Smooth muscle cell (in vitro differentiated cells): ENCODE results near the gene DGKD. TPM values are rescaled to one million over a fixed set of nuclear protein-coding genes. Genes with fewer than 3 reads are reported as not detected.

Source experiments
- DNase-seq: peaks from one replicate; lab custom pipeline; 2025; ENCODE audit not compliant: unreplicated experiment; lab: John Stamatoyannopoulos, UW
- H2AFZ ChIP-seq: fragments of 200-600 bp; sonication (generic); 2 replicates; pipeline ENCODE4 v1.6.0; 2016; ENCODE audit warnings: antibody characterized with exemption, low read depth, mild to moderate bottlenecking
- H3F3A ChIP-seq: fragments of 200-600 bp; sonication (generic); 2 replicates; pipeline ENCODE4 v1.6.0; 2017; ENCODE audit warnings: antibody characterized with exemption, low read depth
- H3K27ac ChIP-seq: fragments of 200-600 bp; sonication (generic); 2 replicates; pipeline ENCODE4 v1.5.1; 2016; ENCODE audit warnings: low read depth, mild to moderate bottlenecking
- H3K27me3 ChIP-seq: fragments of 200-600 bp; sonication (generic); 2 replicates; pipeline ENCODE4 v1.6.1; 2016; ENCODE audit warnings: low read depth, mild to moderate bottlenecking
- H3K36me3 ChIP-seq: fragments of 200-600 bp; sonication (generic); 2 replicates; pipeline ENCODE4 v1.5.1; 2016; ENCODE audit warnings: low read depth
- H3K4me1 ChIP-seq: fragments of 200-600 bp; sonication (generic); 2 replicates; pipeline ENCODE4 v1.5.1; 2016; ENCODE audit warnings: low read depth
- H3K4me2 ChIP-seq: fragments of 200-600 bp; sonication (generic); 2 replicates; pipeline ENCODE4 v1.6.0; 2016; ENCODE audit warnings: mild to moderate bottlenecking
- H3K4me3 ChIP-seq: fragments of 200-600 bp; sonication (generic); 2 replicates; pipeline ENCODE4 v1.5.1; 2016; ENCODE audit warnings: mild to moderate bottlenecking
- H3K79me2 ChIP-seq: fragments of 200-600 bp; sonication (generic); 2 replicates; pipeline ENCODE4 v1.6.0; 2016; ENCODE audit warnings: low read depth, mild to moderate bottlenecking
- H3K9ac ChIP-seq: fragments of 200-600 bp; sonication (generic); 2 replicates; pipeline ENCODE4 v1.6.0; 2016; ENCODE audit warnings: low read depth
- H3K9me3 ChIP-seq: fragments of 200-600 bp; sonication (generic); replicated peaks from 2 replicates; pipeline ENCODE4 v1.5.1; 2016; ENCODE audit warnings: low read depth
- H4K20me1 ChIP-seq: fragments of 200-600 bp; sonication (generic); 2 replicates; pipeline ENCODE4 v1.6.0; 2016; ENCODE audit warnings: low read depth
- WGBS: methylation state at CpG from one replicate; pipeline ENCODE4 v1.1.7; 2016; ENCODE audit warnings: low lambda C conversion rate; 5-methylcytosine and 5-hydroxymethylcytosine counted together
- polyA plus RNA-seq: library from polyadenylated mRNA; unstranded; fragments of >200 nt; fragmentation: Nextera tagmentation; extraction: Ambion mirVana; gene quantifications from 2 replicates; pipeline ENCODE4 v1.2.1, GENCODE V29; 2016
- total RNA-seq: library from RNA; depleted of rRNA; stranded (reverse); fragments of >200 nt; gene quantifications from 2 replicates; pipeline ENCODE4 v1.2.3, GENCODE V29; 2014
- TF ChIP-seq, protein P1 (sequence below): fragments of 200-600 bp; sonication (generic); IDR thresholded peaks from 2 replicates; pipeline ENCODE4 v1.5.1; 2017; ENCODE audit warnings: borderline replicate concordance, mild to moderate bottlenecking, antibody characterized with exemption; ENCODE audit not compliant: insufficient read depth, poor library complexity, severe bottlenecking

DGKD gene
- total and polyA plus RNA-seq, 2 experiments from 2014 or later, result 12.2 to 14.2 TPM

DNA sequence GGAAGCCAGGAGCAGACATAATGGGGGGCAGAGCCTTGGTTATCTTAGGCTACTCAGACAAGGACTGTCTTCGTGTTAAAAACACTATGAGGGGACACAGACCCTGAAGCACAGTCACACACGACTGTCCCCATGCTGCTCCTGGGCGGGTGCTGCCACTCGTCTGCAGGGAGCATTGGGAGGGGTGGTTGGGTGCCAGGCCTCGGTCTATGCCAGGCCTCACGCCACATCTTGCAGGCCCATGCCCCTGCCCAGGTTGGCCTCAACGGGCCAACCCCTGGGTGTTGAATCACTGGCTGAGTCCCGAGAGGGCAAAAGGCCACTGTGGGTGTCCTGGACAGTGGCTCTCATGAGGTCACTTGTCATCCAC, 114.4 kb downstream of the DGKD start:
- no peak overlapping the region for H3K27ac ChIP-seq
- H3F3A ChIP-seq, result no peaks in the 10 kb centered on the region
- no peaks in the 10 kb centered on the region for H4K20me1 ChIP-seq
- no peak overlapping the region for H3K4me2 ChIP-seq
- DNase-seq, result no peak
- no peak overlapping the region for H3K9ac ChIP-seq
- WGBS, result 99% methylated on average over 8 of the region's 8 CpGs
- TF ChIP-seq, protein P1, sequence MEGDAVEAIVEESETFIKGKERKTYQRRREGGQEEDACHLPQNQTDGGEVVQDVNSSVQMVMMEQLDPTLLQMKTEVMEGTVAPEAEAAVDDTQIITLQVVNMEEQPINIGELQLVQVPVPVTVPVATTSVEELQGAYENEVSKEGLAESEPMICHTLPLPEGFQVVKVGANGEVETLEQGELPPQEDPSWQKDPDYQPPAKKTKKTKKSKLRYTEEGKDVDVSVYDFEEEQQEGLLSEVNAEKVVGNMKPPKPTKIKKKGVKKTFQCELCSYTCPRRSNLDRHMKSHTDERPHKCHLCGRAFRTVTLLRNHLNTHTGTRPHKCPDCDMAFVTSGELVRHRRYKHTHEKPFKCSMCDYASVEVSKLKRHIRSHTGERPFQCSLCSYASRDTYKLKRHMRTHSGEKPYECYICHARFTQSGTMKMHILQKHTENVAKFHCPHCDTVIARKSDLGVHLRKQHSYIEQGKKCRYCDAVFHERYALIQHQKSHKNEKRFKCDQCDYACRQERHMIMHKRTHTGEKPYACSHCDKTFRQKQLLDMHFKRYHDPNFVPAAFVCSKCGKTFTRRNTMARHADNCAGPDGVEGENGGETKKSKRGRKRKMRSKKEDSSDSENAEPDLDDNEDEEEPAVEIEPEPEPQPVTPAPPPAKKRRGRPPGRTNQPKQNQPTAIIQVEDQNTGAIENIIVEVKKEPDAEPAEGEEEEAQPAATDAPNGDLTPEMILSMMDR, result no peak
- no peaks in the 10 kb centered on the region for H3K4me1 ChIP-seq
- peaks cover 3% of the 10 kb centered on the region for H3K36me3 ChIP-seq
- H3K79me2 ChIP-seq, result no peaks in the 10 kb centered on the region
- H2AFZ ChIP-seq, result no peak overlapping the region
- no peaks in the 10 kb centered on the region for H3K9me3 ChIP-seq
- H3K4me3 ChIP-seq, result no peak overlapping the region
- no peaks in the 10 kb centered on the region for H3K27me3 ChIP-seq

DNA sequence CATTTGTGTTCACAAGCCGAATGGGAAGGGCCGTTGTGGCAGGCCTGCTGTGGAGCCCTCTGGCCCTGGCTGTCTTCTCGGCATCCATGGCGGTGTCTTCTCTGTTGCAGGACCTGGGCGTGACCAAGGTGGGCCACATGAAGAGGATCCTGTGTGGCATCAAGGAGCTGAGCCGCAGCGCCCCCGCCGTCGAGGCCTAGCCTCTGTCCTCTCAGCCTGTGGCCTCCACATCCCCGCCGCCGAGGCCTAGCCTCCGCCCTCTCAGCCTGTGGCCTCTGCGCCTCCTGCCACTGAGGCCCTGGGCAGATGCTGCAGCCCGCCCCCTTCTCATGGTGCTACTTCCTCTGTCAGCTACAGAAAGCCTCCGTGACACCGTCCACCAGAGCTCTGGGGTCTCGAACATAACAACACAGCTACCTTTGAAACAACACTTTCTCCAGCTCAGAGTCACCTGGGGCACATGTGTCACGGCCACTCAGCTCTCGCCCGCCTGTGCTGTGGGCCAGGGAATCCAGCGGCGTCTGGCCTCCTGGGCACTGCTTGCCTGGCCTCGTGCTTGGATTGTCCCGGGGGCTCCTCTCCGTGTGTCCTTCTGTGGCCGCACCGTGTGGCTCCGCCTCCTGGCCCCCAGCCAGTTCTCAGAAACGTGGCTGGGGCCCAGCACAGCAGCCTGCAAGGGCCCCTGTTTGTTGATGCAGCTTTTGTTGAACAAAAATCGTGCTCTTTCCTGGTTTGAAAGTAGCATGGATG, 115.1 kb downstream of the DGKD start:
- no peak overlapping the region for H2AFZ ChIP-seq

DNA sequence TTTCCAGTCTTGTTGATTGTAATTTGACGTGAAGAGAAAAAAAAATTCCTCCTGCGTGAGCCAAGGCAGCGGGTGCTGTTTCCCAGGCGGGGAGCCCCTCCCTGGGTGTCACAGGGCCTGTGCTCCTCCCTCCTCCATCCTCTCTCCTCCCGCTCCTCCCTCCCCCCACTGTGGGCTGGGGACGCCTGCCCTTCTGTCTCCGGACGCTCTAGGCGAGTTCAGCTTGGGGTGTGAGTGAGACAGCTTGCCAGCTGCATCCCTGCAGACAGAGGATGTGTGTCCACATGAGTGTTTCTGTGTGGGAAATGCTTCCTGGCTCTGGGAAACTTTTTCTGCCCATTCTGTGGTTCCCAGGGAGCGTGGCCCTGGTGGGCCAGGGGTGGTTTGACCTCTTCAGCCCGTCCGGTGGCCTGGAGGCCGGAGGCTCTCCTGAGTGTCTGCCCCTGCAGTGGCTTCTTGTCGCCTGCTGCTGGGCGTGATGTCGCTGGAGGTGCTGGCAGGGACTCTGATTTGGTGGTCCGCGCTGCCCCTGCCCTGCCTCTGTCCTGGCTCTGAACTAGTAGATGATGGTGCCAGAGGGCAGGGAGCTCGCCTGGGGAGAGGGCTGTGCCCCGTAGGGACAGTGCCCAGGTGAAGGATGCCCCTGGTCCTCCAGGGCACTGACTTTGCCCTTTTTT, 115.9 kb downstream of the DGKD start:
- H3K9ac ChIP-seq, result no peak overlapping the region
- no peak for DNase-seq
- no peaks in the 10 kb centered on the region for H3K4me1 ChIP-seq
- no peaks in the 10 kb centered on the region for H3K79me2 ChIP-seq
- no peaks in the 10 kb centered on the region for H3K27me3 ChIP-seq
- H3F3A ChIP-seq, result no peaks in the 10 kb centered on the region
- no peak overlapping the region for H3K4me3 ChIP-seq
- no peaks in the 10 kb centered on the region for H3K9me3 ChIP-seq
- H3K27ac ChIP-seq, result no peak overlapping the region
- H4K20me1 ChIP-seq, result no peaks in the 10 kb centered on the region
- WGBS, result 96% methylated on average over 20 of the region's 20 CpGs
- H2AFZ ChIP-seq, result no peak overlapping the region
- H3K4me2 ChIP-seq, result no peak overlapping the region
- TF ChIP-seq, protein P1, result no peak
- H3K36me3 ChIP-seq, result peaks cover 3% of the 10 kb centered on the region

More for the DNA sequence above, 115.1 kb downstream of the DGKD start:
- H4K20me1 ChIP-seq, result no peaks in the 10 kb centered on the region
- H3K4me2 ChIP-seq, result no peak overlapping the region
- H3K4me1 ChIP-seq, result no peaks in the 10 kb centered on the region
- peaks cover 3% of the 10 kb centered on the region for H3K36me3 ChIP-seq
- TF ChIP-seq, protein P1, result no peak
- no peaks in the 10 kb centered on the region for H3K79me2 ChIP-seq
- H3K9me3 ChIP-seq, result no peaks in the 10 kb centered on the region
- H3F3A ChIP-seq, result no peaks in the 10 kb centered on the region
- H3K4me3 ChIP-seq, result no peak overlapping the region
- 97% methylated on average over 28 of the region's 32 CpGs for WGBS
- no peak overlapping the region for H3K27ac ChIP-seq
- no peak for DNase-seq
- no peak overlapping the region for H3K9ac ChIP-seq
- no peaks in the 10 kb centered on the region for H3K27me3 ChIP-seq
